Stimulated activated CD8-positive, alpha-beta memory T cell treated with anti-CD3 and anti-CD28 coated beads, Interleukin-4, amount 100 ng/mL, for 4 hours (primary cell): ENCODE measurements around the gene PGLYRP4.

Source experiments
- DNase-seq, 2 donors: peaks; one replicate each; pipeline ENCODE4 v3.0.0-alpha.2; 2020; ENCODE audit warnings: low read depth in 2 of 2, low spot score in 1 of 2

PGLYRP4 gene, protein sequence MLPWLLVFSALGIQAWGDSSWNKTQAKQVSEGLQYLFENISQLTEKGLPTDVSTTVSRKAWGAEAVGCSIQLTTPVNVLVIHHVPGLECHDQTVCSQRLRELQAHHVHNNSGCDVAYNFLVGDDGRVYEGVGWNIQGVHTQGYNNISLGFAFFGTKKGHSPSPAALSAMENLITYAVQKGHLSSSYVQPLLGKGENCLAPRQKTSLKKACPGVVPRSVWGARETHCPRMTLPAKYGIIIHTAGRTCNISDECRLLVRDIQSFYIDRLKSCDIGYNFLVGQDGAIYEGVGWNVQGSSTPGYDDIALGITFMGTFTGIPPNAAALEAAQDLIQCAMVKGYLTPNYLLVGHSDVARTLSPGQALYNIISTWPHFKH

DNA sequence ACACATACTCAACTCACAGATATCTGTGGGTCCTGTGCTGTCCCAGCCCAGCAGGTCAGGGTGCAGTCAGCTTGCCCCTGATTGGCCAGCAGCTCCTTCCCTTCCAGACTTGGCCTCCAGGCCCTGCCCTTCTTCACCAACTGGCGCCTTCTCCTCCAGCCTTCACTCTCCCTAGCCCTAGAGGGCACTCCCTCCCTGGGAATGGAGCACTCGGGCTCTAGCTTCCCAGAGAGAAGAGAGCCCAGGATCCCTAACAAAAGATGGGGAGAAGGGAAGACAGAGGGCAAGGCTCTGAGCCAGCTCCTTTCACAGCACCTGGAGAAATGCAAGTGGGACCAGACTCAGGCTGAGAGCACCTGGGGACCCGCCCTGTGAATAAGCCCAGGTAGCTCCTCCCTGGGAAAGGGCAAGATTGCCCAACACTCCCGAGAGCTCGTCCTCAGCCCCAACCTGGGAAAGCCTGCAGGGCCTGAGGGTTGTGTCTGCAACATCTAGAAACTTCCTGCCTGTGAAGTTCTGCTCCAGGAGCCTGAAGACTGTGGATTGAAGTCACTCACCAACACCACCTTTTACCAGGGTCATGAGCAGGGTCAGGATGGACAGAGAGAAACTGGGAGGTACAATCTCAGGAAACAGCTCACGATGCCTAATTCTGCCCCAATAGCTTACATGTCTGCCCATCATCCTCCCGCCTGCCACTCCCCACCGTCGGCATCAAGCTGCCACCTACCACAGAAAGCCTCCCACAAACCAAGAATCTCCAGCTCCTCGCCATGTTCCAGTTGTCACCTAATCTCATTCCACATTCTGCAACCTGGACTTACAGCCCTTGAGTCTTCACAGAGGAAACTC, at the start of gene PGLYRP4:
Gene PGLYRP4 (minus strand): TSS at position 331 of the 852 bp plus-strand sequence. CDS start 909 bp downstream, outside the sequence.
- DNase-seq, result no peak

DNA sequence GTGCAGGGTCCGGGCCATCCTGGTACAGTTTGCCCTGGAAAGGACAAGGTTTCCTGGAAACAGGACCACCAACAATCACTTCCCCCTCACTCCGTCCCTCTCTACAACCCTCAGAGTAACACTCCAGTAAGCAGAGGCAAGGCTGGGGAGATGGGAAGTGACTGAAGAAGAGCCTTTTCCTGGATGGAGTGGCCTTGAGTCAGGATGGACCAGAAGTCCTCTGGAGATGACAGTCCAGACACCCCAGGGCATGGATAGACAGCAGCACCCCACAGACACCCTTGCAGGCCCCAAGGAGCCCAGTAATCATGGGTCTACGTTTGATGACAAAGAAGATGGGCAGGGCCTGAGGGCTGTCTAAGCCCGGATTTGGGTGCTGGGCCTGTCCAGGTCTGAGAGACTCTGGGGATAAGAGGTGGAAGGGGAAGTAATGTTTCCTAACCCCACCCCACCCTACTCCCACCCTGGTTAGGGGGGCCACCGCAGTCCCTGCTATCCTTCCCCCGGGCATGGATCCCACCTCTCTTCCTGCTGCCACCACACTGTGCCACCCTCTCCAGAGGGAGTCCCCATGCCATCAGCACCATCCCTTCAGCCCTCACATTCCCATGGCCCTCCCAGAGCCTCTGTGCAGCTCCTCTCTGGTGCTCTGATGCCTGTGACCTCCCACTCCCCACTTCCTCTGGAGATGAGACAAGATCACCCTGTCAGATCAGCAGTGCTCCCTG, 49.4 kb upstream of the PGLYRP4 start:
- DNase-seq, result no peak

DNA sequence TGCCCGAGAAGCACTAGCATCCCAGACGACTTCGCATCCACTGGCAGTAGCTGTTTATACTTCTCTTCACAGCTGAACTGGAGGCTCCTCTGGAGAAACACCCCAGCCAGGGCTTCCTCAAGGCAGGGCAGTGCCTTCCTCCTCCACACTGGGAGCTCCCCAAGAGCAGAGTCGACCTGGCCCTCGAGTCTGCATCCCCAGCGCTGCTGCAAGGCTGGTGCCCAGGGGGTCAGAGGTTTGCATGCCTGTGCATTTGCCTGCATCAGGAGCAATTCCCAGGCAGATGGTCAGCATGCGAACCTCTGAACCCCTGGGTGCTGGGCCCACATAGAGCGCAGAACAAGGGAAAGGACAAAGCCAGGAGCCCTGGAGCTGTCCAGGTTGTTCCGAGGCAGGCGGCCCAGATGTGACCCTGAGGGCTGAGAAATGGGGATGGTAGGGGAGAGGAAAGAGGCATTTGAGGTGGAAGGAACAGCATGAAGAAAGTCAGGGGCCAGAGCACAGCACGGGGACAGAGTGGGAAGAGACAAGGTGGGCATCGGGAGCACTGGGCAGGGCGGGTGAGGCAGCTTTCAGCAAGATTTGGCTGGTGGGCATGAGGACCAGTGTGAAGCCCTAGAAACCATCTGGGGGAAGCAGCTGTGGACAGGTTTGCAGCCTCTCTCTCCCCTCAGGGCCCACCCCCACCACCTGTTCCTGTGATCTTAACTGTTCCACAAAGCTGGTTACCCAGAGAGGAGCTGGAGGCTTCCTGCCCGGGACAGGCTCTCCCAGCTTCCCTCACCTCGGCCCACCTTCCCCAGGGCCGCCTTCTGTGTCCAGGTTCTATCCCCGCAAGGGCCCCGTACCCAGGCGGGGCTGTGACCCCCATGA, 48.6 kb upstream of the PGLYRP4 start:
- no peak for DNase-seq

DNA sequence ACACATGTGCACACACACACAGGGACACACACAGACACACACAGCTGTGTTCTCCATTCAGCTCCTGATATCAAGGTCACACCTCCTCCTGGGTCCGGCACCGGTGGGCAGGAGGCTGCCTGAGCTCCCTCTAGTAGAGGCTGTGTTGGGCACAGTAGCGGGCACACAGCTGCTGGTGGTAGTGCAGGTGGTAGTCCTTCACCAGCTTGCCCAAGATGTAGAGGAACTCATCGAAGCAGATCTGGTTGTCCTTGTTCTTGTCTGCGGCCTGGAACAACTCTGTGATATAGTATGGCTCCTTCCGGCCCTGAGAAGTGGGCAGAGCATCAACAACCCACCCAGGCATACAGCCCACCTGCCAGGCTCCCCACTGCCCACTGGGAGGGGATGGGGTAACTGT, 47.8 kb upstream of the PGLYRP4 start:
- DNase-seq, result no peak

DNA sequence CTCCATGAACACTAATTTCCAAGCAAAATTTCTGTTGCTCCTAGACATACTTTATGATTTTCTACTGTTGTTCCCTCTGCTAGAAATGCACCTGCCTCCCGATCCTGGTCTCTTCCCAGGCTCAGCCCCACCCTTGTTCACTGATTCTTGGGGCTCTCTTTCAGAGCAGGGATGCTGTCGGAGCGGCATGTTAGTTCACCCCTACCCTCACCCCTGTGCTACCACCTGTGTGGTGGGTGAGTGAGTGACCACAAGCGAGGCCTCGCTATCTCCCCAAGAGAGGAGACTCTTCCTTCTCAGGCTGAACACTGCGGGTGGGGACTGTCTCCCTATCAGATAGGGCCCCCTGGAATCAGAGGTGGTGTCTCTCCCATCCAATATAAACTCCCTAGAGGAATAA, 47.1 kb upstream of the PGLYRP4 start:
- no peak for DNase-seq

DNA sequence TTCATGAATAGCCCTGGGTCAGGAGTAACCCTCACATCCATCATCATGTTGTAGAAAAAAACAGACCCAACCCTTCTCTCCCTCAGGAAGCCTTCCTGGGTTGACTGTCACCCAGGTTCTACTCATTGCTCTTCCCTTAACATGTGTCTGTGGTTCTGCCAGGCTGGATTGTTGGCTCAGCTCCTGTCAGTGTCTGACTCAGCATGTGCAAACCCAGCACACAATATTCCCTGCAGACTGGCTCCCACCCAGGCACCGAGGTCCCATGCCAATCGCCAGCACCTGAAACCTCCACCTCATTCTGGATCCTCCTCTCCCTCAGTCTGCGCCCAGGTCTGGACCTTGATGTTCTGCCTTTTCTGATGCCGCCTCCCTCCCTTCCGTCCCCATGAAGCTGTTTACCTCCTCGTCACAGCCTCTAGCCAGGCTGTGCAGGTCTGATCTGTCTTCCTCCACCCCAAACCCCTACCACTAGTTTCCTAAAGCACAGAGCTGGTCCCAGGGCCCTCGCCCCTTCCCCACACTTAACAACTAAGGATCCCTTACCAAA, 46.6 kb upstream of the PGLYRP4 start:
- no peak for DNase-seq

DNA sequence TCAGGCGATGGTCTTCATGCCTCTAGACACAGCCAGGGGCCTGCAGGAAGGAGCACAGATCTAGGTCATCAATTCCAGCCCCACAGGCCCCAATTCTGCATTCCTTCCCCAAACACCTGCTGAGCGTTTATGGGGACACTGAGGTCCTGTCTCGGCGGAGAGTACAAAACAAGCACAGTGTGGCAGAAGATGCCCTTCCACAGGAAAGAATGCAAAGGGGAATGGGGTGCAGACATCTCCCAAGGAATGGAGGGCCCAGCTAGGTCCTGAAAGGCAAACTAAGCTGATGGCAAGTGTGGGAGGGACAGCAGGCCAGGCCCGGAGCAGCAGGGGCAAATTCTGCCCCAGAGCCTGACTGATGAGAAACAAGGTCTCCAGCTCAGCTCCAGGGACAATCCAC, 45.8 kb upstream of the PGLYRP4 start:
- no peak for DNase-seq

DNA sequence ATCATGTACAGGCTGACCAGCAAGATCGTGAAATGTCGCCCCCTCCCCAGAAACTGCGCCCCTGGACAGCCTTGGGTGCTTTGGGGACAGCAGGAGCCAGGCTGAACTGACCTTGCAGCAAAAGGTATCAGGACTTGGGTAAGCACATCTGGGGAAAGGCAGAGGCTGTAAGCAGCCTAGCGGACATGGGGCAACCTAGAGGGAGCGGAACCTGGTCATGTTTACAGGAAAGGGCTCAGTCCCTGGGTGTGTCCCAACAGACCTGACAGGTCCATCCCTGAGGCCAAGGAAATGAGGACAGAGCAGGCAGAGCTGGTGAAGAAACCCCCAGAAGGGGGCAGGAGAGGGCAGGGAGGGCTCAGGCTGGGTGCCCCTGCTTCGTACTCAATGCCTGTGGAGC, 45.3 kb upstream of the PGLYRP4 start:
- DNase-seq, result no peak

DNA sequence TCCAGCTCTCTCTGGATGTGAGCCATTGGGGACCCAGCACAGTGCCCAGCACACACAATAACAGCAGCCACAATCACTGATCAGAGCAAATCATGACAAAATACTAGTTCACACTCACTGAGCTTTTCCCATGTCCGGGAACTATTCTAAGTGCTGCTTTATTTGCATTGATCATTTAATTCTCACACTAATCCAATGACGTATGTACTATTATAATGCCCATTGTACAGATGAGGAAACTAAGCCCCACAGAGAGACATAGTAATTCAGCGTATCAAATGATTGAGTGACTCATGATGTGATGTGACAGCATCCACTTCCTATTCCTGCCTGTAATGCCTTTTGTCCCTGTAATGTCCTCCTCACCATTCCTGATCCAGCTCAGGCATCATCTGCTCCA, 44.2 kb upstream of the PGLYRP4 start:
- DNase-seq, result no peak

DNA sequence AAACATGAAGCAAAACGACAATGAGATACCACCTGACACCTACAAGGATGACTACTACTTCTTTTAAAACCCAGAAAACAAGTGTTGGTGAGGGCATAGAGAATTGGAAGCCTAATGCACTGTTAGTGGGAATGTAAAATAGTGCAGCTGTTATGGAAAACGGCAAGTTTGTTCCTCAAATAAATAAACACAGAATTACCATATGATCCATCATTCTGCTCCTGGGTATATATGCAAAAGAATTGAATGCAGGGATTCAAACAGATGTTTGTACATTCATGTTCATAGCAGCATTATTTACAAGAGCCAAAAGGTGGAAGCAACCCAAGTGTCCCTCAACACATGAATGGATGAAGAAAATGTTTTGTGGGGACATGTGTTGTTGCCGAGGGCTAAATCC, 43.6 kb upstream of the PGLYRP4 start:
- no peak for DNase-seq

DNA sequence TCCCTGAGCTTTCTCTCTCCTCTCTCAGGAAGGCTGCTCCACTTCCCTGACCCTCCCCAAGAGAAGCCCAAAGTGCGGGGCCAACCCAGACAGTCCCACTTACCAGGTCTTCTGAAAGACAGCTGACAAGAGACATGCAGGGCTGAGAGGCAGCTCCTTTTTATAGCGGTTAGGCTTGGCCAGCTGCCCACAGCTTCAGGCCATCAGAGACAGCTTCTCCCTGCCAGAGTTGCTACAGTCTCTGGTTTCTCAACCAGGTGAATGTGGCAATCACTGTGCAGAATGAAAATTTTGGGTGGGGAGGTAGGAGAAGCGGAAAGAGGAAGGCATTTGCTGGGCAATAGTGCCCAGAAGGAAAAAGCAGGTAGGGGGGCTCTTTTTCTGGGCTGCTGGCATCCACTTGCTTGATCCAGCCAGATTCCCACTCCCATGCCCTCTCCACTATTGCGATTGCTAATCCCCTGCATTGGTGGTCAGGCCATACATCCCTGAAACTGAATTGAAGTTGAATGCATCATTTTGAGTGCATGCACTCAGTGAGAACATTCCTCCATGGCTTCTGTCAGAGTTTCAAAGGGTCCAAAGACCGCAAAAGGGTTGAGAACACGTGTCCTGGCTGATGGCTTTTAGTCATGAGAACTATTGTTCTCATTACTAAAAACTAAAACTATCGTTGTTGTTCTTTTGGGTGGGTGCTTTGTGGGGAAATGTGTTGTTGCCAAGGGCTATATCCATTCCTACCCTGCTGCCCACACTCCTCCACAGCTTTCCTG, 42.5 kb upstream of the PGLYRP4 start, which contains the start of gene S100A8:
Gene S100A8 (minus strand): TSS at position 136 of the 773 bp plus-strand sequence. CDS start 538 bp downstream, outside the sequence.
- no peak for DNase-seq

DNA sequence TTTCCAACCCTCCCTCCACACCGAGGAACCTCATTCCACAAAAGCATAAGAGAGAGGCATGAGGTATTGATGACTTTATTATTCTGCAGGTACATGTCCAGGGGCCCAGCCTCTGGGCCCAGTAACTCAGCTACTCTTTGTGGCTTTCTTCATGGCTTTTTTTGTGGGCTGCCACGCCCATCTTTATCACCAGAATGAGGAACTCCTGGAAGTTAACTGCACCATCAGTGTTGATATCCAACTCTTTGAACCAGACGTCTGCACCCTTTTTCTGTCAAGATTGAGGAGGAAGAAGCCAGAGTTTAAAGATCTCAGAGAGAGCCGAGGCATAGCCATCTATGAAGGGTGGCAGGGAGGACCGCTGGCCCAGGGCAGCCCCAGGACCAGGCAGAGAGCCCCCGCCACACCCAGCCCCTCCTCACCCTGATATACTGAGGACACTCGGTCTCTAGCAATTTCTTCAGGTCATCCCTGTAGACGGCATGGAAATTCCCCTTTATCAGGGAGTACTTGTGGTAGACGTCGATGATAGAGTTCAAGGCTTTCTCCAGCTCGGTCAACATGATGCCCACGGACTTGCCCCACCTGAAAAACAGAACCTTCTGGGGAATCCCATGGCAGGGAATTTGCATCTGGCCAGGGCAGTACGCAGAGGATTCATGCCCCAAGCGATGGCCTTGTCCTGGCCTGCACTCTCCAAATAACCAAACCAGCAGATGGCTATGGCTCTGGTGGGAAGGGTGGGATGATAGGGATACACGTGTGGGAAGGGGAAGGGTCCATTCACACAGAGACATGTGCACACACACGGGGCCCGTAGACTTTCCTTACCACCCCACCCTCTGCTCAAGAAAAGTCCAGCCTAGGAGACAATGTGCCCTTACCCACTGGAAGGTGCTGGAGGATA, 41.6 kb upstream of the PGLYRP4 start:
- no peak for DNase-seq

DNA sequence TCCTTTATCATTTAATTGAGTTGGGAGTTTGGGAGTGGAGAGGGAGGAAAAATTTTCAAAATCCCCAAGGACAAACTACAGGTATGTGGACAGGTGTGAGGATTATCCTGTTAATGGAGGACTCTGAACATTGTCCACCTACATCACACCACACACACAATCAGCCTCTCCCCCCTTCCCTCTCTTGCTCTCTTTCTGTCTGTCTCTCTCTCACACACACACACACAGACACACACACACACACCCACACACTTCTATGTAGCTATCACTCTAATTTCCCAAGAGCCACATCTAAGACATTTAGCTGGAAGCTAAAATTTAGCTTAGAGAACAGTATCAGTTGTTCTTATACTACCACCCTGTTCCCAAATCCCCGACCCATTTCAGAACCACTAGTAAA, 40.8 kb upstream of the PGLYRP4 start:
- no peak for DNase-seq

DNA sequence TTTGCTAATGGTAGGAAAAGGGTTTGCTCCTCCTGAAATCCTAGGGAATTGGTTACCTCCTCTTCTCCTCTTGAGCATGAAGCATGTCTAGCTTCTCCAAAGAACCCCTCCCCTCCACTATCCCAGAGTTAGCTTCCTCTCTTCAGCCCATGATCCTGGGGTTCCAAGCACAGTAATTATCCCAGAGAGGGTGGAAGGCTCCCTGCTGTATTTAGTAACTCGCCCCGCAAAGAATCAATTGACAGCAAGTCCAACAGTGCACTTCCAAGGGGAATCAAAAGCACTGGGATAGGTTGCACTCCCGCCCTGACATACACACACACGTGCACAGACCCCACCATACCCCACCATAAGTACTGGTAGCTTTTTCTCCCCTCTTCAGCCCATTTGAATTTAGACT, 39.1 kb upstream of the PGLYRP4 start:
- no peak for DNase-seq

DNA sequence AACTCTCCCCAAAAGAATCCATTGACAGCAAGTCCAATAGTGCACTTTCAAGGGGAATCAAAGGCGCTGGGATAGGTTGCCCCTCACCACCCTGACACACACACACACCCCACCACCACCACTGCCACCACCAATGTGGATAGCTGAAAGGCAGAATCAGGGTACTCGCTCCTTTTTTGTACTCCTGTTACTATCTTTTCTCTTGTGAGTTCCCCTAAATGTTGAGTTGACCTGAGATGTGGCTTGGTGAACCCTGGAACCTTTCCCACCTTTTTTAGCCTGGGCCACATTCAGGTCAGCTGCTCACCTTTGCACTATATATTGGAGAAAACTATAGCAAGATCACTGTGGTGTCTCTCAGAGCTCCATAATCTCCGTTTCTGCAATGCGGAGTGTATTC, 38.4 kb upstream of the PGLYRP4 start:
- DNase-seq, result no peak

DNA sequence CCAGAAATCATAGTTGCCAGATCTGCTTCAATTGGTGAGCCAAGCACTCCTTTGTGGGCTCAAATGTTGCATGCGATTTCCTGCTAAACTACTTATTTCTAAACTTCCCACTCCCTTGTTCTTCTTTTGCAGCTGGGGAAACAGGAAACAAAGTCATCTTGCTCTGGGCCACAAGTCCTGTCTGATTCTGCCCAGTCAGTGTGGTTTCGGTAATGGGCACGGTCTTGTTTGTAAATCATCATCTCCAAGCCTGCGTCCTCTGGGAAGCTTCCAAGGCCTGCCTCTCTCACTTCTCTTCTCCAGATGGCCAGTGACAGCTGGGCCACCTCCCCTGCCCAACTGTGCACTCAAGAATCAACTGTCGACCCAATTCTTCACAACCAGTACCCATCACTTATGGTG, 37.9 kb upstream of the PGLYRP4 start:
- no peak for DNase-seq

DNA sequence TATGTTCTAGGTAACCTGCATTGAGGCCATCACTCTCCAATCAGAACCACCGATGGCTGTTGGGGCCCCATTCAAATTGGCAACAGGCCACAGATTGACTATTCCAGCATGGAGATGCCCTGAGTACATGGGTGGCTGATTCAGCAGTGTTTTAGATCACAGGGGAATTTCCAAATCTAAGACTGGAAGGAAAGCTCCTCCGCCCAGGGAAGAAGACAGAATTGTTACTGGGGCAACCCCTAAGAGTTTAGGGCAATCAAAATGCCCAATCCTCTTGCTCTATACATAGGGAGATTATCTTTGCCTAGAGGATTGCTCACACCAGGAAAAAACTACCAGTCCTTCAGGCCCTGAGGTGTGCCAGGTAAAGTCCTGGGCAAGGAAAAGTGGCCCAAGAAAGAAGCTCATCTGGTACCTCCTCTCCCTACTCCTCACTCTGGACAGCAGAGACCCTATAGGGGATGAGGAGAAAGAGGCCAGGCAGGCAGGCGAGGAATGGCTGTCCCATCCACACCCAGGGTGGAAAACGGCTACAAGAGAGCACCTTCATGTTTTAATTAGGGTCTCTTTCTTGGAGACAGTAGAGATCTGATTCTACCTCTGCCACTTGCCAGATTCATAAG, 36.4 kb upstream of the PGLYRP4 start:
- no peak for DNase-seq

DNA sequence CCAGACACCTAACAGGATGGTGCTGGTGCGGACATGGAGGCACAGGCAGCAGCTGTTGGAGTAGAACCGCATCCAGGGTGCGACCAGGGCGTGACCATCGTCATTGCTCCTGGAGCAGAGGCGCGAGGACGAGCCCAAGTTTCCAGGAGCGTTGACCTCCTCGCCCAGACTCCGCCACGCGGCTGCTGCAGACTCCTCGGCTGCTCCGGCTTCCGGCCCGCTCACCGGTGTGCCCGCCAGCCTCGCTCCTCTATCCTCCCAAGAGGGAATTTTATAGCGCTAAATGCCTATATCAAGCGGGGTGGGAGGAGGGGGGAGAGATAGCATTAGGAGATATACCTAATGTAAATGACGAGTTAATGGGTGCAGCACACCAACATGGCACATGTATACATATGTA, 32.1 kb upstream of the PGLYRP4 start:
- no peak for DNase-seq
